Measurements from ENCODE around the gene WNT7A. TPM values are rescaled to one million over a fixed set of nuclear protein-coding genes. Genes with fewer than 3 reads are reported as not detected.

Gene WNT7A
- total RNA-seq, 1 donor from 2014 or later: not detected

DNA sequence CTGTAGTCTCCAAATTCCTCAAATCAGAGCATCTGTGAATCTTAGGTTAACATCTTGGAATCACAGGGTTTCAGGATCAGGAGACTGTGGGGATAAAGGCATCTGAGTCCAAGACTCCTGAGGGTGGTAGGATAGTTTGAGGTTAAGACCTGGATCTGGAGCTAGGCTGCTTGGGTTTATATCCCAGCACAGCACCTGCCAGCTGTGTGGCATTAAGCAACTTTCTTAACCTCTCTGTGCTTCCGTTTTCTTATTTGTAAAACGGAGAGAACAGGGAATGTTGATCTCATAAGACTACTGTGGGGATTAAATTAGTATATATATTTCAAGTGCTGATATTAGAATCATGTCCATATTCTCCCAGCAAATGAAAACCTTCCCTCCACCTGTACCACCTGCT lies 33.6 kb downstream of the WNT7A start:
- Mint-ChIP-seq H3K27me3 (ENCODE audit: unreplicated experiment) (no peaks in the 10 kb centered on the region), H3K4me3 (ENCODE audit: unreplicated experiment) (no peak overlapping the region), H3K36me3 (ENCODE audit: unreplicated experiment) (no peaks in the 10 kb centered on the region), H3K27ac (ENCODE audit: unreplicated experiment) (no peak overlapping the region), H3K9me3 (ENCODE audit: unreplicated experiment) (no peaks in the 10 kb centered on the region), H3K4me1 (ENCODE audit: unreplicated experiment) (no peaks in the 10 kb centered on the region)
- TF ChIP-seq, protein P1, sequence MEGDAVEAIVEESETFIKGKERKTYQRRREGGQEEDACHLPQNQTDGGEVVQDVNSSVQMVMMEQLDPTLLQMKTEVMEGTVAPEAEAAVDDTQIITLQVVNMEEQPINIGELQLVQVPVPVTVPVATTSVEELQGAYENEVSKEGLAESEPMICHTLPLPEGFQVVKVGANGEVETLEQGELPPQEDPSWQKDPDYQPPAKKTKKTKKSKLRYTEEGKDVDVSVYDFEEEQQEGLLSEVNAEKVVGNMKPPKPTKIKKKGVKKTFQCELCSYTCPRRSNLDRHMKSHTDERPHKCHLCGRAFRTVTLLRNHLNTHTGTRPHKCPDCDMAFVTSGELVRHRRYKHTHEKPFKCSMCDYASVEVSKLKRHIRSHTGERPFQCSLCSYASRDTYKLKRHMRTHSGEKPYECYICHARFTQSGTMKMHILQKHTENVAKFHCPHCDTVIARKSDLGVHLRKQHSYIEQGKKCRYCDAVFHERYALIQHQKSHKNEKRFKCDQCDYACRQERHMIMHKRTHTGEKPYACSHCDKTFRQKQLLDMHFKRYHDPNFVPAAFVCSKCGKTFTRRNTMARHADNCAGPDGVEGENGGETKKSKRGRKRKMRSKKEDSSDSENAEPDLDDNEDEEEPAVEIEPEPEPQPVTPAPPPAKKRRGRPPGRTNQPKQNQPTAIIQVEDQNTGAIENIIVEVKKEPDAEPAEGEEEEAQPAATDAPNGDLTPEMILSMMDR (IDR thresholded peaks at IDR 0.05): no peak
- DNase-seq (ENCODE audit: extremely low spot score, unreplicated experiment): no peak

DNA sequence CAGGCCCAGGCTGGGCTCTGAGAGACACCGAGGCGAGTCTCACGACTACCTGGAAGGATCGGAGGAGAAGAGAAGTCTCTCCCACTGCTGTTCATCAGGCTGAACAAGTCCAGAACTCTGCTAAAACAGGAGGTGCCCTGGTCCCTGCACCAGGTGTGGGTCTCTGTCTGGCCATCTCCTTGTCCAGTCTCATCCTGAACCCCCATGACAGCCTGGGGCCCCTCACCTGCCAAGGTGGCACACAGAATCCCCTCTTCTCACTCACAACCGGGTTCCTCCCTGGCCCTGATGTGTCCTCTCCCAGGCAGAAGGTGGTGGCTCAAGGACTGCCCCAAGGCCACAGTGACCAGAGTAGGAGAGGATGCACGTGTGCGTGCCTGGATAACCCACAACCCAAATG lies 34.1 kb downstream of the WNT7A start:
- no peaks in the 10 kb centered on the region for H3K27me3 Mint-ChIP-seq (ENCODE audit: unreplicated experiment)
- no peaks in the 10 kb centered on the region for H3K4me1 Mint-ChIP-seq (ENCODE audit: unreplicated experiment)
- H3K27ac Mint-ChIP-seq (ENCODE audit: unreplicated experiment): no peak overlapping the region
- no peak for DNase-seq (ENCODE audit: extremely low spot score, unreplicated experiment)
- H3K9me3 Mint-ChIP-seq (ENCODE audit: unreplicated experiment): no peaks in the 10 kb centered on the region
- H3K36me3 Mint-ChIP-seq (ENCODE audit: unreplicated experiment): no peaks in the 10 kb centered on the region
- TF ChIP-seq, protein P1 (IDR thresholded peaks at IDR 0.05): no peak
- no peak overlapping the region for H3K4me3 Mint-ChIP-seq (ENCODE audit: unreplicated experiment)

DNA sequence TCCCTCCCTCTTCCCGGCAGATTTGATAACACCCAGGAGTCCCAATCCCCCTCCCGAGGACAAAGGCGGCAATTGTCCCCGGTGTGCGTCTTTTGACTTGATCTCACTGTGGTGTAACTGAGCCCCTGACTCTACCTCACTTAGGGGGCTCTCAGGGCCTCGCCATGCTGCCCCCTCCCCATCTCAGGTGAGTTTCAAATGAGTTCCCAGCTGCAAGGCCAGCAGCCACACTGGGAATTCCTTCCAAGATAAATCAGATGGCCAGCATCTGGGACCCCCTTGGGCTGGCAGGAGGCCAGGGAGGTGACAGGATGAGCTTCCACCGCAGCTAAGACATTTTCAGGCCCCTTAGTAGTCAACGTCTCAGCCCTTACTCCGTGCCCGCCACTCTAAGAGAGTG lies 35.0 kb downstream of the WNT7A start:
- Mint-ChIP-seq H3K4me3 (ENCODE audit: unreplicated experiment) (no peak overlapping the region), H3K27ac (ENCODE audit: unreplicated experiment) (no peak overlapping the region), H3K36me3 (ENCODE audit: unreplicated experiment) (no peaks in the 10 kb centered on the region), H3K4me1 (ENCODE audit: unreplicated experiment) (no peaks in the 10 kb centered on the region), H3K27me3 (ENCODE audit: unreplicated experiment) (no peaks in the 10 kb centered on the region), H3K9me3 (ENCODE audit: unreplicated experiment) (no peaks in the 10 kb centered on the region)
- TF ChIP-seq, protein P1 (IDR thresholded peaks at IDR 0.05): no peak
- no peak for DNase-seq (ENCODE audit: extremely low spot score, unreplicated experiment)

DNA sequence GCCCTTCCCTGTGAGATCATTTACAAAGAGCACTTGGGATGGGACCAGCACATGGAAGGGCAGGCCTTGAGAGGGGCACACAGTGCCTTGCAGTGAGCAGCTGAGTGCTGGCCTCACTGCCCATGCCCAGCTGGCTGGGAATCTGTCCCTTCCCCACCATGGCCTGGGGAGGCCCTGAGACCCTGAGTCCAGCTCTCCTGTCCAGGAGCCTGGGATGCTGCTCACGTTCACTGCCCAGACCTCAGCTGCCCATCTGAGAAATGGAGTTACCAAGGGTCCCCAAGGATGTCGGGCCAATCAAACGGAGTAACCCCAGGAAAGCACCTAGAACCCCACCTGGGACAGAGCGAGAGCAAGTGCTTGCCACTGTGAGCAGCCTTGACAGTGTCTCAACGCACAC lies 35.6 kb downstream of the WNT7A start:
- Mint-ChIP-seq H3K27me3 (ENCODE audit: unreplicated experiment) (no peaks in the 10 kb centered on the region), H3K27ac (ENCODE audit: unreplicated experiment) (no peak overlapping the region), H3K4me3 (ENCODE audit: unreplicated experiment) (no peak overlapping the region), H3K4me1 (ENCODE audit: unreplicated experiment) (no peaks in the 10 kb centered on the region), H3K9me3 (ENCODE audit: unreplicated experiment) (no peaks in the 10 kb centered on the region), H3K36me3 (ENCODE audit: unreplicated experiment) (no peaks in the 10 kb centered on the region)
- TF ChIP-seq, protein P1 (IDR thresholded peaks at IDR 0.05): no peak
- no peak for DNase-seq (ENCODE audit: extremely low spot score, unreplicated experiment)

DNA sequence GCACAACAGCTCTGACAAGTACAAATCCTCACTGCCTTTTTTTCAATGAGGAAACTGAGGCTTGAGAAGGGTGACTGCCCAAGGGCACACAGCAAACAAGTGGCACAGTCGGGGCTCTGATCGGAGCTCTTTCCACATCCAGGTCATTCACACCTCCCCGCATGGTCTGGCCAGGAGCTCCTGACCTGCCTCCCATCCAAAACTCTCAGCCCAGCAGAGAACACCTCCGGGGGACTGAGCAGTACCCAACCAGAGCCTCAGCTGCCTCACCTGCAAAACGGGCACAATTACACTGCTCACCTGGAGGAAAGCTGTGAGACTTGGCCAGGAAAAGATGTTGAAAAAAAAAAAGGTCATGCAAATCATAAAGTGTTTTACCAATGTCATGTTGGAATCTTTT lies 36.5 kb downstream of the WNT7A start:
- no peak overlapping the region for H3K27ac Mint-ChIP-seq (ENCODE audit: unreplicated experiment)
- no peak overlapping the region for H3K4me3 Mint-ChIP-seq (ENCODE audit: unreplicated experiment)
- TF ChIP-seq, protein P1 (IDR thresholded peaks at IDR 0.05): no peak
- no peaks in the 10 kb centered on the region for H3K9me3 Mint-ChIP-seq (ENCODE audit: unreplicated experiment)
- no peaks in the 10 kb centered on the region for H3K4me1 Mint-ChIP-seq (ENCODE audit: unreplicated experiment)
- DNase-seq (ENCODE audit: extremely low spot score, unreplicated experiment): no peak
- no peaks in the 10 kb centered on the region for H3K36me3 Mint-ChIP-seq (ENCODE audit: unreplicated experiment)
- H3K27me3 Mint-ChIP-seq (ENCODE audit: unreplicated experiment): no peaks in the 10 kb centered on the region
